Esophagus mucosa (tissue), 1 donor: ENCODE results near the gene CCDC178. TPM values are rescaled to one million over a fixed set of nuclear protein-coding genes. Genes with fewer than 3 reads are reported as not detected.
"Not testable (repeated sequence)": the region's sequence is repeated elsewhere in the genome, so short reads cannot be mapped to it uniquely, and the experiment has no call there.

Source experiments
- ATAC-seq: fragments of 200-7000 bp; cut with Tn5 transposase; one replicate; pipeline ENCODE4 v1.9.1; 2020
- total RNA-seq: library from RNA; stranded (reverse); gene quantifications from one replicate; pipeline ENCODE4 v1.2.4, GENCODE V29; 2023
- donor health status: DM: yes; HTN: yes; CAD: no.

The CCDC178 gene, protein sequence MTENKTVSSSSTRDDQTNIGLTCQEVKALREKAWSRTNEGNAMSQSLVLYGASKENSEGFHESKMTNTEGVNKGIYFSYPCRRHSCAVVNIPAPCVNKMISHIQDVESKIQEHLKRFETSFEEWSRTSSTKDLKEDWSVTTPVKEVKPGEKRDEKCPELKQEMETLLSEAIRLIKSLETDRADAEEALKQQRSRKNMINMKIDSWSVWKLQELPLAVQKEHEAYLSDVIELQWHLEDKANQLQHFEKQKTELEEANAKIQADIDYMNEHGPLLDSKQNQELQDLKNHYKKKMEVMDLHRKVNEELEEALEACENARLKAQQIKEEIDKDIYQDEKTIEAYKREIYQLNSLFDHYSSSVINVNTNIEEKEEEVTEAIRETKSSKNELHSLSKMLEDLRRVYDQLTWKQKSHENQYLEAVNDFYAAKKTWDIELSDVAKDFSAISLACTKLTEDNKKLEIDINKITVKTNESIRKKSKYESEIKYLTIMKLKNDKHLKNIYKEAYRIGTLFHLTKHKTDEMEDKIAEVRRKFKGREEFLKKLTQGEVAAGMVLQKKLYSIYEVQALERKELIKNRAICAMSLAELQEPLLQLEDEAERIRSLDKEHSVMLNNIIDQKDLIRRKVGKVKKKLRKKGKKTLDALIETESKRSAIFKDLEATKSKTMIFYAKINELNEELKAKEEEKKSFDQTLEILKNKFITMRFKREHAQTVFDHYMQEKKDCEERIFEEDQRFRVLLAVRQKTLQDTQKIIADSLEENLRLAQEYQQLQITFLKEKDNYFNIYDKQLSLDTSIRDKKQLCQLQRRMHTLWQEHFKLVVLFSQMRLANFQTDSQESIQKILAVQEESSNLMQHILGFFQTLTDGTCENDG
- 0.36 TPM for total RNA-seq

DNA sequence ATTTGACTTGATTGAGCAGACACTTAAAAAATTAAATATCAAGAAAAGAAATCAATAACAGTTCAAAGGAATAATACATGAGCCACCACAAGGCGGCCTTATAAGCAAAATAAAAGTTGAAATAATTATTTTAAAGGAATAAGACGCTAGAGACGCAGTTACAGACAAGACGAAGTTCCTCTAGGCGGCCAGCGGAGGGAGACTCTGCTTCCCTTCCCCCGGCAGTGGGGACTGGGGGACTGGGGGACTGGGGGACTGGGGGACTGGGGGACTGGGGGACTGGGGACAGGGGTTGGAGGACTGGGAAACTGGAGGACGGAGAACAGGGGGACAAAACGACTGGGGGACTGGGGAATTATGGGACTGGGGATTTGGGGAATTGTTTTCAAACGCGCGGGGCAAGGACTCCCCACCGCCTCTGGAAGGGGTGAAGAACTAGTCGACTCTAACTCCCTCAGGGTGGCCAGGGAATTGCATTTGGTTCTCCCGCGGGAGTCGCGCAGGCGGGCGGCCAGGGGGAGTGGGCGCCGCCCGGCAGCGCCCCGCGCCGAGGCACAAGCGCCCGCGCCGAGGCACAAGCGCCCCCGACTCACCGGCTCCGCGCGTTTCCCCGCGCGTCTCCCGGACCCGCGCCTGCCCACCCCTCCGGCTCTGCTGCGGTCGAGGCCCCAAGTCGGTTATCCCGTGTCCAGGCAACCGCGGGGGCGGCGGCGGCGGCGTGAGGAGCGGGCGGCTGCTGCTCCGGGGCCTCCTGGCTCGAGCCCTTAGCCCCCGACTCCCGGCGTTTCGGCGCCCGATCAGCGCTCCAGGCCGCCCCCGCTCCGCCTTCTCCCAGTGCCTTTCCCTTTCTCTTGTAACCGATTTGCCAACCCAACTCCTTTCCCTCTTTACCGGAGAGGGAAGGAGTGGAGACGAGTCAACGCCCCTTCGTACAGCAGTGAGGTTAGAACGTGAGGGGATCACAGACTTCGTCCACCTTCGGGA lies at the start of gene CCDC178:
TSS of gene CCDC178 (minus strand) at position 662 of the 984 bp plus-strand sequence. CDS start 28,633 bp downstream, outside the sequence.
- no peak for ATAC-seq

DNA sequence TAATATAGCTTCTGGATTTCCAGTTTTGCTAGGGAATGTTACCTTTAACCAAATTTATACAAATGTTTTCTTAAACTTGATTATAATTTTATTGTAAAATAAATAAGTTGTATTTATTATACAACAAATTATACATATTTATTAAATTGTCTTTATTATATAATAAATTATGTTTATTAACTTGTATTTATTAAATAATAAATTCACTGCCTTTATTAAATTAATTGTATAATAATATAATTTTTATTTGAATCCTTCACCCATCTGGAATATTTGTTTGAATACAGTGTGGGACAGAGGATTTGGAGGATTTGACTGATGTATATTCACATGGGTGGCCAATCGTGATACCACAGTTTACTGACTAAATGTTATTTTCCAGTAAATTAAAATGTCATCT lies 43.4 kb upstream of the CCDC178 start:
- no peak for ATAC-seq

DNA sequence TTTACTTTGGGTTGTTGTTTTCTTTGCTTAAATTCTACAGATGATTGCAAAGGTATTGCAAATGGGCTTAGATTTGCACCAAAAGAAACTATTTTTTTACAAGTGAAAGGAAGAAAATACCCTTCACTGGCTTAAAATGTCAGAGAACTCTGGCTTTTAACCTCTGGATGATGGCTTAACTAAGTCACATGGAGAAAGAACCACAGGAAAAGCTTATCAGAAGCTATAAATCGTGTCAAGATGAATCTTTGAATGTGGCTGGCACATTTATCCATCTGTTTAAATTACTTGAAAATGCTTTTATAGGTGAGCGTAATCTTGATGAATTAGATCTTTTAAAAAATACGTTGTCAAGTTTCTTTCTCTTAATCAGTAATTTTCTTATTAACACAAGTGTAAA lies 32.0 kb upstream of the CCDC178 start:
- ATAC-seq, result no peak

DNA sequence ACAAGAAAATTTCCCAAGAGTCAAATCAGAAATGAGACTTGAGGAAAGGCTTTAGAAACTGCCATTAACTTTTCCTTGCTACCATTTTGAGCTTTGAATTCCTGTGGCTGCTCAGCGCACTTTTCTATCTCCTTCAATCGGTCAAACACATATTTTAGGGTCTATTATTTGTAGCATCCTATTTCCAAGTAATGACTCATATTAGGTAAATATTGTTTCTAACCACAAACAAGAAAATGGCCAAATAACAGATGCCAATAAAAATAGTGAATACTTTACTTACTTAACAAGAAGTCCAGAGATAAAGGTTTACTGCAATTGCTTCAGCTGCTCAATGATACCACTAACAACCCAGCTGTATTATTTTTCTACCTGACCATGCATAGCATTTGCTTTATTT lies 29.7 kb upstream of the CCDC178 start:
- ATAC-seq, result no peak

DNA sequence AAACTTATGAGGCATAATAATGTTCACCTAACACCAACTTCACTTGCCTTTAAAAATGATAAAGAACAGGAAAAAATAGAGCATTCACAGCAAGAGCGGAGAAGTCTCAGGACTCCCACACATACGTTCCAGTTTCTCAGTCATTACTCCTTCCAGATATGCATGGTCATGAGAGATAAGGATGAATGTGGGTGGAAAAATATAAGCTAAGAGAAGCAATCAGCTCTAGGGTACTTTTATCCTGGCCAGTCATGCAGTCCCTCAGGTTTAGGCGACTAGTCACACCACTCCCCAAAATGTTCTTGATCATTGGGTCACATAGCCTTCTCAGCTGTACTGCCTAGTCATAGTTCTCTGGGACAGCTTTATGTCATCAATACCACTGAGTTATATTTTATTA lies 29.2 kb upstream of the CCDC178 start:
- no peak for ATAC-seq

DNA sequence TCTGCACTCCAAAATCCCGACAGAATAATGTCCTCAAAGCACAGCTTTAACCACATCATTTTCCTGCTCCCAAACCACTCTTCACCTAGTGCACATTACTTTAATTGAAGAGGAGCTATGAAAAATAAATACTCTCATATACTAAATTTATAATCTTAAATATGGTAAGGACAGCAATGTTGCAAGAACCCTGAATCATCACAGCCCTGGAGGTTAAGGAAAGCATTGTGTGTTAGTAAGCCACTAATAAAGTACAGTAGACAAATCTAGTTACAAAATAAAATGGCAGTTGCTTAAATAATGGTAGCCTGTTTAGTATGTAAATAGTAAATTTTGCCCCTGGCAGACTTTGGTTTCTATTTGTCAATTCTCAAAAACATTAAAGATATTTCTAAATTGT lies 27.0 kb upstream of the CCDC178 start:
- ATAC-seq, result no peak

DNA sequence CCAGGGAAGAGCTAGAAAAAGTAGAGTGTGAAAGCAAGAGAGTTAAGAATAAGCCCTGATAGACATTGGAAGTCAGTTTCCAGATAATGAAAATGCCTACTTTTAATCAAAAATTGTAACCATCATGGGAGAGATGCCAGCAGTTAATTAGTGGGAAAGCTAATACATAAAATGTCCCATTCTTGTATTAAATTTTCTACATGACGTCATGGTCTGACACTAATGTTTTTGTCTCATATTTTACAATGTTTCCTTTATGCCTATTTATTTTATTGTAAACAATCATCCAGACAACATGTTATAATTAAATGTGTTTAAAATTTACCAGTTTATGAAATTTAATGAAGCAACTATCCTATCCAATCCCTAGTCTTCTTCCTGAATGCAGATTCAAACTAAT lies 26.3 kb upstream of the CCDC178 start:
- ATAC-seq, result no peak

DNA sequence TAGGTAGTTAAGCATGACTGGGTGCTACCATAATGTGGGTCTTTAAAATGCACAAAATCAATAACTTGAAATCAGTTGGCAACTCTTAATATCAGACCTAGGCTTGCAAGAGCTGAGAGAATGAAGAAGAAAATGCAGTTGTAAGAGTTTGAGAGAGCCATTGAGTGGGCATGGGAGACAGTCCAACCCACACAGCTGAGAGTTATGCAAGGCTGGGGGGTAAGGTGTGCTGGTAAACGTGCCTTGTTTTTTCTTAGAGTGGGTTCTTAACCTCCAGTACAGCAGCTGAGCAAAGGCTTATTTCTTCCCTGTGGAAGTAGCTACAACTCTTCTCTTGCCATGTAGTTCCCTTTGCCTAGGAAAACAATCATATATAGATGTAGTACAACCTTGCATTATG lies 20.2 kb upstream of the CCDC178 start:
- ATAC-seq, result no peak

DNA sequence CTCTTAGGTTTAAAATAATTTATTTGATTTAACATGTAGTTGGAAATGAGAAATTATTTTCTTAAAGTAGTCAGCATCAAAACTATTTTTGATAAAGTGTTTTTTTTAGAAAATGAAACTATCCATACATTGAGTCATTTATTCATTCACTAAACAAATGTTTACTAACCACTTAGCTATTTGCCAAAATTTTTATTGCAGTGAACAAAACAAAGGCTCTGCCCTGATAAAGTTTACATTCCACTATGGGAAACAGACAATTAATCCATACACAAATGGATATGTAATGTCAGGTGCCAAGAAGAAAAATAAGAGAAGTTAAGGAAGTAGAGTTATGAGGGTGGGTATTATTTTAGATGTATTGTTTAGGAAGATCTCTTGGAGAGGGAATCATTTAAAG lies 19.1 kb upstream of the CCDC178 start:
- no peak for ATAC-seq

DNA sequence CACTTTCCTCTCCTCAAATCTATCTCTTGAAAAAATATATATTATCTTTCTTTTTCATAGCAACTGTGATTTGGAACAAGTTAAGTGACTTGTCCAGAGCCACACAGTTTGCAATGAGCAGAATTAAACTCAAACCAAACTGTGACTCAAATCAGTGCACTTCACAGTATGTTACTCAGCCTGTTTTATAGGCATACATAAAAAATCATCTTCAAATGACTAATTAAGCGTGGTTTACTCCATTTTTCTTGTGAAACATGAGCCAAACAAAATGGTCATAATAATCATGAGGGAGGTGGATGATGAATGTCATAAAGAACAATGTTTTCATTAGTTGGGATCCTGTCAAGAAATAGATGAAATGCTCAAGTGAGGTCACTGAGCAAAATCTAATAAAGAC lies 6.1 kb upstream of the CCDC178 start:
- no peak for ATAC-seq

DNA sequence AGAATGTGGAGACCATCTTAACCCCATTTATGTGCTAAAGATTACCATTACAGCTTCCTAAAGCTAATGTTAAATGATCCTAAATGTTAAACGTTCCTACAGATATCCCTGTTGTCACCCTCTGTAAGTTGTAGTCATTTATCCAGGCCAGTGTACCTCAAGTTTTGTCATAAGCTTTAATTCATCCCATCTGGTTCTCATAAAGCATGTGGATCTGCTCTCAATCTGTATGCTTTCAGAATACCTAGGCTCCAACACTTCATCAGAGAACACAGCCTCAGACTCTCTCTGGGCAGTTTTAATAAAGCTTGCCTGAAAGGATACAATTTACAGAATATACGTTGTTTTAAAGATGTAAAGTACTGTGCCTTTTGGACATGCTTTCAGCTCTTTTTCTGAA lies 4.2 kb upstream of the CCDC178 start:
- no peak for ATAC-seq

DNA sequence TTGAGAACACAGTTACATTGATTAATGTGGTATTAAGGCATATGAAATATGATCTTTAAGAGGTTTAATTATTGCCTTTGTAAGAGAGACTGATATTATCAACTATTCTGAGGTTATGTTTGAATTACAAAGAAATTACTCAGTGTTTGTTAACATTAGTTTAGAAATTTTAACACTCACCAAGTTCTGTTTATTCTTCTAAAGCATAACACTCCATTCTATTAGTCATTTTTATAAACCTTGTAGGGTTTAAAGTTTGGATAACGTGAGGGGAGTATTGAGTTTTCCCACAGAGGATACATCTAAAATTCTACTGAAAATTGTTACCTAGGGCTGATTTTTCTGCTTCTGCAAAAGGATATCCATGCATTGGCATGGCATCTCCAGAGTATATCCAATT lies 7.7 kb downstream of the CCDC178 start:
- no peak for ATAC-seq

DNA sequence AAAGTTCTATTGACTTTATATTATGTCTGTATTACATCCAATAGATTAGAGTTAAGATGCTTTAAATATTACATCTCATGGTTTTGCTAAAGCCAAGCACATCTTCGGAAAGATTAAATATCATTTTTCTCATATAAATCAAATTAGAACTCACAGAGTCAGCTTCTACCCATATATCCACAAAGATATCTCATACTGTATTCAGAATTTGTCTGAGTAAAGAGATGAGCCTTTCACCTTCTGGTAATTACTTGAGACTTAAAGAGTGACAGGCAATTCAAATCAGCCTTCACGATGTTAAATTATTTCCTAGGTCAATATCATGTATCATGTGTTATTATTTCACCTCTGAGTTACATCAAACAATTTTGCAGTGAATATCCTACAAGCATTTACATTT lies 13.0 kb downstream of the CCDC178 start:
- ATAC-seq, result no peak

DNA sequence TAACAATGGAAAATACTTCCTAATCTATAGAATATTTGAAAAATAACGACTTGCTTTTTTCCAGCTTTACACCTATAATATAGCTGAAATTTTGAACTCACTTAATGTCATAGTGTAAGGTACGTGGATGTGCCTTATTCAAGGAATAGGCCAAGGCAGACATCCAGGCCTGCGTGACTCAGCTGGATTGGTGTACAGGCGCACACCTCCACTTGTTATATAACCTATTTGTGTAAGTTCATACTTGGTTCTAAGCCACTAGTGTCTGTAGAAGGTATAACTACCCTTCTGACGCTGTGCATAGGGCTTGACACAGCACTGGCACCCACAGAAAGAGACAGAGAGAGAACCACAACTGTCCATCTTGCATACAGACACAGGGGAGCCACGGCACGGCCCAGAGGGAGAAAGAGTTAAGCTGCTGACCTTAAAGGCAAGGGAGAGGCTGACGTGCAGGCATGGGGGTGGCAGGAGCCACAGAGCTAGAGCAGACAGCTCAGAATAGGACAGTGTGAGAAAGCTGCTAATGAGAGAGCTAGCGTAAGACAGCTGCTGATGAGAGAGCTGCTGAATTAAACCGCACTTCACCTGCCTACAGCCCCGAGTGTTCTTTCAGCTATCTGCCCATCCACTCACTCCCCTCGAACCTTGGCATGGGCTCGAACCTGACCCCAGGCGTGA lies 16.1 kb downstream of the CCDC178 start:
- ATAC-seq, result no peak

DNA sequence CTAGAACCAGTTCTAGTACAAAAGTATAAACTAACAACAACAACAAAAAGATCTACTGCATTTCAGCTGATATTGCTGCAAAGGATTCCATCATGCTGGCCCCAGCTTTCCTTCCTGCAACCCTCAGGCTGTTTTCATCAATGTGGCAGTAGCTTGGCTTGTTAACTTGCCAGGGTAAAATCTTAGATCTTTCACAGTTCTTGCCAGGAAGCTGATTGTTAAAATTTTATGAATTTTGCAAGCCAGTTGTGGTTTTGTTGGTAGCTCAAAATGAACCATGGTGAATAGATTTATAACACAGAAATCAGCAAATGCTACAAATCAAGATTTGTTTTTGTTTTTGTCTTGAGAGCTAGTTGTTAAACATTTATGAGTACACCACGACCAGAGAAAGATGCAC lies 19.3 kb downstream of the CCDC178 start:
- ATAC-seq, result no peak

DNA sequence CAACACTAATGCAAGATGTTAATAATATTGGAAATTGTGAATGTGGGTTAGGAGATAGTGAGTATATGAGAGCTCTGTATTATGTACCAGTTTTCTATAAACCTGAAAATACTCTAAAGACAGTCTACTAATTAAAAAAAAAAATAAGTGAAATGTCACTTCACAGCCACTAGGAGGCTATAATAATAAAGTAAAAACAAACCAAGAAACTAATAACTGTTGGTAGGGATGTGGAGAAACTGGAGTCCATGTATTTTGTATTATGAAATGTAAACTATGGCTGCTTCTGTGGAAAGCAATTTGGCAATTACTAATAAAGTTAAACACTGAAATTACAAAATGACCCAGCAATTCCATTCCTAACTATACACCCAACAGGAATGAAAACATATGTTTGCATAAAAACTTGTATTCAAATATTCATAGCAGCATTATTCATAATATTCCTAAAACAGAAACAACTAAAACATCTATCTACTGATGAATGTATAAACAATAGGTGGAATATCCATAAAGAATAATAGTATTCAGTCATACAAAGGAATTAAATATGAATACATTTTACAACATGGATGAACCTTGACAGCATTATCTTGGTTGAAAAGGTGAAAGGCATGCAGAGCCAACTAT lies 36.2 kb downstream of the CCDC178 start:
- no peak for ATAC-seq

DNA sequence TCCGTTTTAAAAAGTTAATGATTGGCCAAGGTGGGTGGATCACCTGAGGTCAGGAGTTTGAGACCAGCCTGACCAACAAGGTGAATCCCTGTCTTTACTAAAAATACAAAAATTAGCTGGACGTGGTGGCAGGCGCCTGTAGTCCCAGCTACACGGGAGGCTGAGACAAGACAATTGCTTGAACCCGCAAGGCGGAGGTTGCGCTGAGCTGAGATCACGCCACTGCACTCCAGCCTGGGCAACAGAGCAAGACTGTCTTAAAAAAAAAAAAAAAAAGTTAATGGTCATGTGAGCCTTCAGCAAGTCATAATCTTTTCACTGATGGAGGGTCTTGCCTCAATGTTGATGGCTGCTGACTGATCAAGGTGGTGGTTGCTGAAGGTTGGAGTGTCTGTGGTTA lies 41.6 kb downstream of the CCDC178 start:
- ATAC-seq, result not testable (repeated sequence)

DNA sequence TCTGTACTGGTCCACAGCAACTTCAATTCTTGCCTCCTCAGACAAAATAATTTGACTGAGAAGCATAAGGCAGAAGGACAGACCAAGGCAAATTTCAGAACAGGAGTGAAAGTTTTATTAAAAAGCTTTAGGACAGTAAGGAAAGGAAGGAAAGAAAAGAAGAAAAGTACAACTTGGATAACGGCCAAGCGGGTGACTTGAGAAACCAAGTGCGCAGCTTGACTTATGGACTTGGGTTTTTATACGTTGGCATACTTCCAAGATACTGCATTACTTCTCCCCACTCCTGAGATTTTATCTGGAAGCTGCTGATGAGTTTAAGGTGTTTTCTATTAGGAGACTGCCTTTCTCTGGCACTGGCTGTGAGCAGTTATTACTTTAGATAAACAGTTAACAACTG lies 64.7 kb downstream of the CCDC178 start:
- no peak for ATAC-seq

DNA sequence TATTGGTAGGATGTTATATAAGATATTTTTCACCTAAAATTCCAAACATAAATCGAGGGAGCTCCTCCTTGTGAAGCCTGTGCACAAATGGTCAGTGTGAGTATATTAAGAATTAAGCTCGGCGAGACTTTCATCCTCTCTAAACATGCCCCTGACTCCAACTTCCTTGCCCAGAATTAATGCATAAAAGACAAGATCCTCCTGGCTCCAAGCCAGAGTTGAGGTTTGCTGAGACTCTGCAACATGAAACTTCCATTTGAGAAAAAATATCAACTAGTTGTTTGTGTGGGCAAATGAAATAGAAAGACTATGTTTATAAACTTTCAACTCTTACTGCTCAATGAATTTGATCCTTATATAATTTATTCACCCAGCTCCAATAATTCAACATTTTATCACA lies 68.1 kb downstream of the CCDC178 start:
- no peak for ATAC-seq

DNA sequence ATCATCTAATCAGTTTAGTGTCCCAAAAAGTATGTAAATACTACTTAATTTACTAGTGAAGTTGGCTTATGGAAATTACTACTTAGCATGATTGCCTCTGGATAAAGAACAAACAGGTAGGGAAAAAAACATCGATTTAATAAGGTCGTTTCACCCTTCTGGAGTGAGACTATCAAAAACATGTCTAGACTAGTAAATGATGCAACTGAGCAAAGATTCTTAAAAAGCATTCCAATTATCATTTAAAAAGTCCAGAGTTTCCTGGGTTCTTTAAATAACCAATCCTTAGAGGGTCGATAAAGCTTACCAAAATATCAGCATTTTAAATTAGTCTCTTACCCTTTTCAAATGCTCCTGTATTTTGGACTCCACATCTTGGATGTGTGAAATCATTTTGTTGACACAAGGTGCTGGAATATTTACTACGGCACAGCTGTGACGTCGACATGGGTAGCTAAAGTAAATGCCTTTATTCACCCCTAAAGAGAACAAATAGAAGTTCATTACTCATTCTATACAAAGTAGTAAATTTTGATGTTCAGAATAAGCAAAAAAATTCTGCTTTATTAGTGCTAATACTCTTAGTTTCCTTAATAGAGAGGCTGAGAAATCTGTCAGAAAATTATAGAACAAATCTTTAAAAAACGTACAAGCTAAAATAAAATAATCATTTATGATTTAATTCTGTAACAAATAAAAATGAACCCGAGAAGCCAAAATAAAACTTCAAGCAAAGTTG lies 70.6 kb downstream of the CCDC178 start:
- ATAC-seq, result no peak

DNA sequence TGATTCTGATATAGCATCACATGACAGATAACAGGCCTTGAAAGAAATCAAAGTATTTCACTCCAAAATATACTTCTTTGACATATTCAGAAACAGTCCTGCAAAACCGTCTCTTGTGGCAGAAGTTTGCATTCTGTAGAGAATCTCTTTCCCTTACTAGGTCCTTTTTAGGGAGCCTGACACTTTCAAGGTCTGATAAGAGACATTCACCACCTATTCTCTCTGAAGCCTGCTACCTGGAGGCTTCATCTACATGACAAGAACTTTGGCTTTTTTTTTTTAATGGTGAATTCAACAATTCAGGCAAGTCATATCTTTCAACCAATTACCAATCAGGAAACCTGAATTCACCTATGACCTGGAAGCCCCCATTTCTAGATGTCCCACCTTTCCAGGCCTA lies 83.8 kb downstream of the CCDC178 start:
- ATAC-seq, result no peak
